Naive B cell (primary cell): ENCODE measurements around the gene ABHD2. TPM values are rescaled to one million over a fixed set of nuclear protein-coding genes. Genes with fewer than 3 reads are reported as not detected.
"Not testable (repeated sequence)": the region's sequence is repeated elsewhere in the genome, so short reads cannot be mapped to it uniquely, and the experiment has no call there.

ENCODE experiments used
- ATAC-seq, 2 donors: fragments of 150-1000 bp; cut with Tn5 transposase; 2 replicates each; pipeline ENCODE4 v1.10.0; 2021; ENCODE audit warnings: low read depth in 2 of 2, mild to moderate bottlenecking in 2 of 2, moderate library complexity in 2 of 2
- DNase-seq: peaks from one replicate; pipeline ENCODE4 v3.0.0; 2022
- H3K27ac Mint-ChIP-seq, 6 donors: one replicate each; pipeline ENCODE4 v1.8.0; 2020 to 2022; ENCODE audit warnings: mild to moderate bottlenecking in 6 of 6, mixed read lengths in 6 of 6, moderate library complexity in 5 of 6, inconsistent platforms in 2 of 6
- H3K27me3 Mint-ChIP-seq, 3 donors: one replicate each; pipeline ENCODE4 v1.8.0; 2021 to 2022; ENCODE audit warnings: mixed read lengths in 3 of 3, mild to moderate bottlenecking in 1 of 3
- H3K36me3 Mint-ChIP-seq, 2 donors: one replicate each; pipeline ENCODE4 v1.8.0; 2020 to 2022; ENCODE audit warnings: mixed read lengths in 2 of 2, inconsistent platforms in 1 of 2, mild to moderate bottlenecking in 1 of 2
- H3K4me1 Mint-ChIP-seq, 3 donors: one replicate each; pipeline ENCODE4 v1.8.0; 2020 to 2022; ENCODE audit warnings: mixed read lengths in 3 of 3, inconsistent platforms in 1 of 3, mild to moderate bottlenecking in 1 of 3, moderate library complexity in 1 of 3
- H3K4me3 Mint-ChIP-seq, 8 donors: one replicate each; pipeline ENCODE4 v1.8.0; 2020 to 2022; ENCODE audit warnings: mild to moderate bottlenecking in 8 of 8, mixed read lengths in 8 of 8, moderate library complexity in 8 of 8, inconsistent platforms in 2 of 8
- H3K9me3 Mint-ChIP-seq, 7 donors: one replicate each; pipeline ENCODE4 v1.8.0; 2020 to 2022; ENCODE audit warnings: mixed read lengths in 7 of 7, mild to moderate bottlenecking in 5 of 7, inconsistent platforms in 2 of 7, moderate library complexity in 1 of 7
- polyA plus RNA-seq, 6 donors: library from polyadenylated mRNA; unstranded; fragments of 300-500 nt; fragmentation: Illumina TruSeq; gene quantifications; one replicate each; pipeline ENCODE4 v1.2.3, GENCODE V29; 2021; ENCODE audit warnings: low read depth in 6 of 6

The ABHD2 gene
- polyA plus RNA-seq, 6 donors from 2014 or later, result 5.4 to 17.6 (median 12.1) TPM

- H3K27me3 Mint-ChIP-seq, result peaks cover 0 to 25% (median 22%) of the 10 kb centered on the region in 3 donors
Observed at GRCh38 chr15:89221543-89221942, 133.3 kb downstream of the ABHD2 start, which contains the start of gene RLBP1. Gene RLBP1 (minus strand): TSS chr15:89221579. CDS start chr15:89218975, 2,604 bp downstream.

GRCh38 chr15:89225588-89225987 lies 137.3 kb downstream of the ABHD2 start:
- peaks cover 5 to 43% (median 31%) of the 10 kb centered on the region in 3 donors for H3K27me3 Mint-ChIP-seq
- DNase-seq (no peak), ATAC-seq (no peak)
- H3K9me3 Mint-ChIP-seq, result no peaks in the 10 kb centered on the region
- H3K4me1 Mint-ChIP-seq, result no peaks in the 10 kb centered on the region
- no peak overlapping the region for H3K27ac Mint-ChIP-seq
- no peaks in the 10 kb centered on the region for H3K36me3 Mint-ChIP-seq
- H3K4me3 Mint-ChIP-seq, result no peak overlapping the region

More at GRCh38 chr15:89221543-89221942, 133.3 kb downstream of the ABHD2 start, which contains the start of gene RLBP1:
- Mint-ChIP-seq H3K4me1 (no peaks in the 10 kb centered on the region), H3K9me3 (no peaks in the 10 kb centered on the region), H3K27ac (peak within 1 kb of the TSS in 1 of 6 donors; percentile 44), H3K36me3 (no peaks in the 10 kb centered on the region), H3K4me3 (no peak within 1 kb of the TSS)
- DNase-seq (no peak), ATAC-seq (no peak)

- Mint-ChIP-seq H3K27me3 (peaks cover 5 to 49% (median 31%) of the 10 kb centered on the region in 3 donors), H3K4me1 (no peaks in the 10 kb centered on the region), H3K36me3 (no peaks in the 10 kb centered on the region), H3K4me3 (no peak overlapping the region), H3K9me3 (no peaks in the 10 kb centered on the region), H3K27ac (no peak overlapping the region)
- ATAC-seq (no peak), DNase-seq (no peak)
Observed at GRCh38 chr15:89226359-89227221, 138.3 kb downstream of the ABHD2 start.

GRCh38 chr15:89227425-89227824 lies 139.2 kb downstream of the ABHD2 start:
- H3K27ac Mint-ChIP-seq, result no peak overlapping the region
- H3K36me3 Mint-ChIP-seq, result no peaks in the 10 kb centered on the region
- ATAC-seq (no peak), DNase-seq (no peak)
- no peaks in the 10 kb centered on the region for H3K4me1 Mint-ChIP-seq
- no peaks in the 10 kb centered on the region for H3K9me3 Mint-ChIP-seq
- no peak overlapping the region for H3K4me3 Mint-ChIP-seq
- peaks cover 9 to 53% (median 32%) of the 10 kb centered on the region in 3 donors for H3K27me3 Mint-ChIP-seq

DNA sequence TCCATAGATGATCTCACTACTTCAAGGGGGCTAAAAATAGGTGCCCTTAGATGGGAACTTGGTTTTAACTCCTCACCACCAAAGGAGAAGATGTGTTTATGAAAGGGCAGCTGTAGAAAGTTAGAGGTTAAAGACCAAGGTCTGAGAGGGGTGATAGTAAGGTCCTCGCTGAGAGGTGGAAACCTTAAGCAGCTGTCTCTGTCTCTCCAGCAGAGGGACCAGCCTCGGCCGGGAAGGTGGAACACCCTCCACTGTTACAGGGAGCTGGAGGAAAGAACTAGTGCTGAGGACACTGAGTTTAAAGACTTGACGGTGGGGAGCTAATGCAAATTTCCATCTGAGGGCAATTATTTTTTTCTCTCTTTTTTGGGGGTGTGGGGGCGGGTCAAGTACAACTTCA lies 142.0 kb downstream of the ABHD2 start:
- Mint-ChIP-seq H3K27me3 (peaks cover 10 to 53% (median 35%) of the 10 kb centered on the region in 3 donors), H3K36me3 (no peaks in the 10 kb centered on the region)
- ATAC-seq, result no peak

DNA sequence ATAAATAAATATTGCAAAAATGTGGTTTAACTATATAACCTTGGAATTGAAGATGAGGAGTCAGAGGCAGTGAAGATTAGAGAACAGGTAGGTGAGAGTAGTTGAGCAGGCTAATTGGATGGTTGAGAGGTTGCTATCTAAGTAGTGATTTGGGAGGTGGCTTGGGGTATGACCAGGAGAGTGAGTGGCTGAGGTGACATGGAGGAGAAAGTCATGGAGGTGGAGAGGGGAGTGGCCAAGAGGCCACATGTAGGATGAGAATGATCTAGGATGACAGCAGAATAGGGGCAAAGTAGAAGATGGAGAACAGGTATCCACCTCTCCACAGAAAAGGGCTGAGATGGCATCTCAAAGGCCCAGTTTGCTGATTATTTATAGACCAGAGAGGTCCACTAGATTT lies 143.6 kb downstream of the ABHD2 start:
- H3K36me3 Mint-ChIP-seq, result no peaks in the 10 kb centered on the region
- peak overlapping the region in 1 of 6 donors; percentile 0 for H3K27ac Mint-ChIP-seq
- DNase-seq (no peak), ATAC-seq (no peak)
- no peaks in the 10 kb centered on the region for H3K9me3 Mint-ChIP-seq
- H3K27me3 Mint-ChIP-seq, result peaks cover 13 to 62% (median 44%) of the 10 kb centered on the region in 3 donors
- no peaks in the 10 kb centered on the region for H3K4me1 Mint-ChIP-seq
- H3K4me3 Mint-ChIP-seq, result no peak overlapping the region

More for the DNA sequence above, 142.0 kb downstream of the ABHD2 start:
- Mint-ChIP-seq H3K4me3 (no peak overlapping the region), H3K4me1 (no peaks in the 10 kb centered on the region), H3K9me3 (no peaks in the 10 kb centered on the region), H3K27ac (peak overlapping the region in 1 of 6 donors; percentile 42)
- DNase-seq, result no peak

GRCh38 chr15:89239883-89240810 lies 151.9 kb downstream of the ABHD2 start:
- peaks cover 4 to 10% (median 10%) of the 10 kb centered on the region in 3 donors for H3K27me3 Mint-ChIP-seq
- not testable (repeated sequence) for H3K36me3 Mint-ChIP-seq, ATAC-seq, H3K9me3 Mint-ChIP-seq, DNase-seq, H3K27ac Mint-ChIP-seq
- H3K4me3 Mint-ChIP-seq, result peak overlapping the region in 1 of 8 donors; percentile 7
- peaks cover 9 to 24% (median 22%) of the 10 kb centered on the region in 3 donors for H3K4me1 Mint-ChIP-seq

DNA sequence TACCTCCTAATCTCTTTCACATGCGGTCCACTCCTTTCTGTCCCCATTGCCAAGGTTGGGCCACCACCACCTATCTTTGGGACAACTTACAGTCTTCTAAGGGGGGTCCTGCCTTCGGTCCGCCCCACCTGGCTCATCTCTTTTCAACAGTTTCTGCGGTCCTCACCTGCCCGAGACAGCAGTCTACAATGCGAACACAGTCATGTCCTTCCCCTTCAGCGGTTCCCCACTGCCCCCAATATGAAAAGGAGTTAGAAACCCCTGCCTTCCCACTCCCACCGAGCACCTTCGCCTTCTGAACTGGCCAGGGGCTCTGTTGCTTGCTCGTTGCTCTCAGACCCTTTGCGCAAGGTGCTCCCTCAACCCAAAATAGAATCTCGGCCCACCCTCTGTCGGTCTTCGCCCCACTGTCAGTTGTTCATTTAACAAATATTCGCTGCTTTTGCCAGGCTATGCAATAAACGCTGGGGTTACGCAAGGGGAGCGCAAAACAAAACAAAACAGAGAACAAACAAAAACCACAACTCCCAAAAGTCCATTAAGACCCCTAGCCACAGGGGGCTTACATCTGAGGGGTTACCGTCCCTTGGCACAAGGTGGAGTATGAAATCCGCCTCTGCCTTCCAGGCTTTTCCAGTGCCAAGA lies 154.9 kb downstream of the ABHD2 start:
- Mint-ChIP-seq H3K36me3 (no peaks in the 10 kb centered on the region), H3K4me3 (peak overlapping the region; percentile 85 to 98 (median 96)), H3K9me3 (no peaks in the 10 kb centered on the region), H3K27me3 (no peaks in the 10 kb centered on the region), H3K27ac (peak overlapping the region in 4 of 6 donors; percentile 37 to 94 (median 56)), H3K4me1 (peaks cover 16 to 30% (median 30%) of the 10 kb centered on the region in 3 donors)
- DNase-seq, result no peak
- peak in 1 of 2 donors; percentile 1 for ATAC-seq

GRCh38 chr15:89243691-89244573 lies 155.7 kb downstream of the ABHD2 start, which contains the start of gene FANCI:
Gene FANCI (plus strand): TSS chr15:89243979. CDS start chr15:89247648, 3,669 bp downstream.
- no peaks in the 10 kb centered on the region for H3K9me3 Mint-ChIP-seq
- no peaks in the 10 kb centered on the region for H3K36me3 Mint-ChIP-seq
- DNase-seq, result peak; percentile 88
- H3K27ac Mint-ChIP-seq, result peak within 1 kb of the TSS; percentile 37 to 94 (median 87)
- H3K4me3 Mint-ChIP-seq, result peak within 1 kb of the TSS; percentile 85 to 98 (median 96)
- peaks cover 16 to 30% (median 30%) of the 10 kb centered on the region in 3 donors for H3K4me1 Mint-ChIP-seq
- no peaks in the 10 kb centered on the region for H3K27me3 Mint-ChIP-seq
- ATAC-seq, result peak; percentile 95 to 96

- no peaks in the 10 kb centered on the region for H3K9me3 Mint-ChIP-seq
- peaks cover 16 to 30% (median 30%) of the 10 kb centered on the region in 3 donors for H3K4me1 Mint-ChIP-seq
- ATAC-seq (no peak), DNase-seq (no peak)
- no peaks in the 10 kb centered on the region for H3K36me3 Mint-ChIP-seq
- H3K27ac Mint-ChIP-seq, result peak overlapping the region in 4 of 6 donors; percentile 37 to 94 (median 70)
- H3K4me3 Mint-ChIP-seq, result peak overlapping the region; percentile 85 to 98 (median 96)
- H3K27me3 Mint-ChIP-seq, result no peaks in the 10 kb centered on the region
Observed at GRCh38 chr15:89244574-89244903, 156.3 kb downstream of the ABHD2 start.

- Mint-ChIP-seq H3K27ac (no peak overlapping the region), H3K36me3 (no peaks in the 10 kb centered on the region), H3K9me3 (no peaks in the 10 kb centered on the region), H3K27me3 (no peaks in the 10 kb centered on the region), H3K4me1 (peaks cover 16 to 30% (median 30%) of the 10 kb centered on the region in 3 donors), H3K4me3 (no peak overlapping the region)
- DNase-seq, result no peak
- no peak for ATAC-seq
Observed at GRCh38 chr15:89247446-89247845, 159.2 kb downstream of the ABHD2 start.

- ATAC-seq (no peak), DNase-seq (no peak)
- Mint-ChIP-seq H3K36me3 (no peaks in the 10 kb centered on the region), H3K27me3 (no peaks in the 10 kb centered on the region), H3K9me3 (no peaks in the 10 kb centered on the region), H3K27ac (no peak overlapping the region), H3K4me3 (no peak overlapping the region), H3K4me1 (peaks cover 16 to 22% (median 20%) of the 10 kb centered on the region in 3 donors)
Observed at GRCh38 chr15:89248584-89248983, 160.3 kb downstream of the ABHD2 start.
